Kidney (tissue), 14 donors: ENCODE measurements around the gene TEX55. TPM values are rescaled to one million over a fixed set of nuclear protein-coding genes. Genes with fewer than 3 reads are reported as not detected.

Source experiments
- DNase-seq, 5 donors: peaks; one replicate each; pipeline ENCODE4 v3.0.0-alpha.2; 2013 to 2020
- FAIRE-seq: peaks from 2 replicates; lab custom pipeline; 2012; peaks lifted over from hg19 to GRCh38; lab: Jason Lieb, UNC
- H3K27ac ChIP-seq, 2 donors: one replicate each; pipeline ENCODE4 v1.7.0; 2013; ENCODE audit warnings: low read depth in 2 of 2, low read length in 2 of 2, inconsistent platforms in 1 of 2
- H3K27me3 ChIP-seq: one replicate; pipeline ENCODE4 v1.7.1; 2013; ENCODE audit warnings: low read length, inconsistent platforms; ENCODE audit not compliant: control insufficient read depth, insufficient read depth
- H3K36me3 ChIP-seq, 3 donors: one replicate each; pipeline versions ENCODE4 v1.7.0 to v1.7.1; 2013; ENCODE audit warnings: low read length in 3 of 3, control low read depth in 1 of 3, inconsistent platforms in 1 of 3; ENCODE audit not compliant: insufficient read depth in 3 of 3, control insufficient read depth in 2 of 3
- H3K4me1 ChIP-seq, 3 donors: one replicate each; pipeline versions ENCODE4 v1.7.0 to v1.7.1; 2013; ENCODE audit warnings: low read length in 3 of 3, inconsistent platforms in 1 of 3, low read depth in 1 of 3; ENCODE audit not compliant: control insufficient read depth in 2 of 3, insufficient read depth in 2 of 3
- H3K4me3 ChIP-seq, 3 donors: one replicate each; pipeline versions ENCODE4 v1.7.0 to v1.8.1; 2013; ENCODE audit warnings: low read length in 3 of 3, control low read depth in 1 of 3, inconsistent platforms in 1 of 3
- H3K9ac ChIP-seq, 3 donors: one replicate each; pipeline versions ENCODE4 v1.7.0 to v1.7.1; 2013; ENCODE audit warnings: low read length in 3 of 3, control low read depth in 1 of 3, inconsistent platforms in 1 of 3
- H3K9me3 ChIP-seq, 3 donors: one replicate each; pipeline versions ENCODE4 v1.7.0 to v1.7.1; 2013; ENCODE audit warnings: low read length in 3 of 3, control low read depth in 1 of 3, inconsistent platforms in 1 of 3; ENCODE audit not compliant: control insufficient read depth in 2 of 3, insufficient read depth in 1 of 3
- CTCF ChIP-seq: IDR thresholded peaks from 3 replicates; pipeline ENCODE4 v1.5.1; 2012; ENCODE audit warnings: mild to moderate bottlenecking, moderate library complexity, borderline replicate concordance; ENCODE audit not compliant: insufficient read depth; ENCODE audit errors: extremely low read depth
- intact Hi-C: fragments of 100-400 bp; cut with DNase I; formaldehyde crosslinking; loops from one replicate; pipeline ENCODE4 v1.11.1; 2022
- polyA plus RNA-seq: library from polyadenylated mRNA; stranded (reverse); fragments of 350-450 nt; fragmentation: Illumina TruSeq; extraction: RNeasy Lipid Tissue Mini Kit (QIAGEN cat#74804); gene quantifications from one replicate; pipeline ENCODE4 v1.2.3, GENCODE V29; 2014; ENCODE audit warnings: low read depth, low replicate concordance; ENCODE audit not compliant: insufficient read depth
- total RNA-seq: library from RNA; stranded (reverse); fragmentation: NEBNext Ultra II Directional; extraction: Animal tissue kit (Norgen Biotek cat#: 25700); gene quantifications from one replicate; pipeline ENCODE4 v1.2.1, GENCODE V29; 2021
- donor health status: control.
- donor health status: control.
- donor health status: control.
- donor health status: control.
- donor health status: control.
- donor health status: DM: yes; HTN: yes; CAD: no.
- donor health status: Normal renal cell carcinoma (clear cell type).

The TEX55 gene
- total and polyA plus RNA-seq, 2 donors from 2014 or later = not detected

- intact Hi-C loops = no loop called here
- no peaks in the 10 kb centered on the region for H3K9me3 ChIP-seq
- H3K4me1 ChIP-seq = peaks cover 0 to 4% (median 0%) of the 10 kb centered on the region in 3 donors
- no peak for FAIRE-seq
- H3K4me3 ChIP-seq = no peak overlapping the region
- H3K36me3 ChIP-seq = no peaks in the 10 kb centered on the region
- TF ChIP-seq CTCF = no peak
- H3K9ac ChIP-seq = no peak overlapping the region
- no peak overlapping the region for H3K27ac ChIP-seq
- no peak for DNase-seq
- H3K27me3 ChIP-seq = no peaks in the 10 kb centered on the region
These were observed 1.5 kb downstream of the TEX55 start for GRCh38 chr3:119147494-119147893.

GRCh38 chr3:119148493-119149180, 2.7 kb downstream of the TEX55 start:
- FAIRE-seq (no peak), DNase-seq (no peak)
- Histone ChIP-seq H3K4me3 (no peak overlapping the region), H3K4me1 (peaks cover 0 to 4% (median 0%) of the 10 kb centered on the region in 3 donors), H3K27me3 (no peaks in the 10 kb centered on the region), H3K36me3 (no peaks in the 10 kb centered on the region), H3K27ac (no peak overlapping the region), H3K9me3 (no peaks in the 10 kb centered on the region), H3K9ac (no peak overlapping the region)
- intact Hi-C loops = no loop called here
- TF ChIP-seq CTCF = no peak

- DNase-seq (no peak), FAIRE-seq (no peak)
- intact Hi-C loops = no loop called here
- H3K27me3 ChIP-seq = no peaks in the 10 kb centered on the region
- no peaks in the 10 kb centered on the region for H3K36me3 ChIP-seq
- no peak overlapping the region for H3K9ac ChIP-seq
- no peak for TF ChIP-seq CTCF
- no peak overlapping the region for H3K4me3 ChIP-seq
- H3K4me1 ChIP-seq = peaks cover 0 to 4% (median 0%) of the 10 kb centered on the region in 3 donors
- H3K9me3 ChIP-seq = no peaks in the 10 kb centered on the region
- H3K27ac ChIP-seq = no peak overlapping the region
These were observed 3.5 kb downstream of the TEX55 start for GRCh38 chr3:119149484-119149883.
